Mesodermal cell (in vitro differentiated cells): ENCODE results near the gene TMEM258.

Source experiments
- H3K27ac ChIP-seq: 2 replicates; pipeline ENCODE4 v1.7.0; 2013; ENCODE audit warnings: mild to moderate bottlenecking, low read depth, low read length, moderate library complexity; ENCODE audit not compliant: severe bottlenecking
- H3K36me3 ChIP-seq: 2 replicates; pipeline ENCODE4 v1.7.1; 2013; ENCODE audit warnings: mild to moderate bottlenecking, low read length, moderate library complexity; ENCODE audit not compliant: control insufficient read depth, insufficient read depth
- H3K4me1 ChIP-seq: one replicate; pipeline ENCODE4 v1.7.1; 2013; ENCODE audit warnings: mild to moderate bottlenecking, low read length; ENCODE audit not compliant: insufficient read depth, control insufficient read depth, poor library complexity, severe bottlenecking
- H3K4me3 ChIP-seq: 2 replicates; pipeline ENCODE4 v1.7.0; 2013; ENCODE audit warnings: low read length, control low read depth, mild to moderate bottlenecking; ENCODE audit not compliant: insufficient read depth, poor library complexity, severe bottlenecking; ENCODE audit errors: extremely low read depth
- H3K9me3 ChIP-seq: 2 replicates; pipeline ENCODE4 v1.7.1; 2013; ENCODE audit warnings: mild to moderate bottlenecking, low read length, moderate library complexity; ENCODE audit not compliant: control insufficient read depth
- WGBS, 2 experiments: methylation state at CpG; one replicate each; pipeline ENCODE4 v1.1.5; 2013; ENCODE audit warnings: missing lambda C conversion rate in 2 of 2; ENCODE audit not compliant: insufficient coverage in 2 of 2; 5-methylcytosine and 5-hydroxymethylcytosine counted together

TMEM258 gene

DNA sequence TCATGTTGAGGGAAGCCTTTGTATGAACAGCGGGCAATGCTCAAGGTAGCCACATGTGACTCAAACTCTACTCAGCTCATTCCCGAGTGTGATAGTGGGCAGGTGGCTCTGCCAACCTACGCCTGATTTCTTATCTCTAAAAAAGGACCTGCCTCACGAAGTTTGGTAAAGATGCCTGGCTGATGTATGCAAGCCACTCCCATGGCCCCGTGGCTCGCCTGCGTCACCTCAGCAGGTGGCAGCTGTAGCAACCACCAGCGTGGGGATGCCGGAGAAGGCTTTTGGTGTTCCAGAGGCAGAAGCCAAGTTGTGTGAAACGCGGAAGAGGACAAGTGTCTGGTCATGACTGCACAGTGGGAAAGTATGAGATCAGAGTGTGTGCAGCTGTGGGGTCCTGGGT lies 41.1 kb upstream of the TMEM258 start:
- H3K4me1 ChIP-seq = peaks cover 49% of the 10 kb centered on the region

DNA sequence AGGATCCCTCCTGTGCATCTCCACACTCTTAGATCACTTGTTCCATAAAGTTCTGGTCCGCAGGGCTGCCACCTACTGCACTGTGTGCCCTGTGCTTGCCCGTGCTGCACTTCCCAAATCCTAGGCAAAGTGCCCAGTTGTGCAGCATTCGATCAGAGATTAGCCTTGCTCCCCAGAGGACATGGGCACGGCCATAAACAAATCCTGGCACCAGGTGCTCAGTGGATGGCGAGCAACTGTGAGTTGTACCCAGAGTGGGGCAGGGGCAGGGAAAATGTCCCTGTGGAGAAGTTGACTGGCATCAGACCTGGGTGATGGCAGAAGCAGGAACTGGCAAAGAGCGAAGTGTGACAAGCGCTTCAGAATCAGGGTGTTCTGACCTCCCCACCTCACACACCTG lies 40.4 kb upstream of the TMEM258 start:
- WGBS, 2 experiments = 87 to 88% methylated on average over 5 to 7 of the region's 7 CpGs
- Histone ChIP-seq H3K27ac (peak overlapping the region; percentile 57), H3K9me3 (no peaks in the 10 kb centered on the region), H3K4me1 (peaks cover 49% of the 10 kb centered on the region), H3K4me3 (peak overlapping the region; percentile 5), H3K36me3 (peaks cover 70% of the 10 kb centered on the region)

More for the DNA sequence above, 41.1 kb upstream of the TMEM258 start:
- H3K4me3 ChIP-seq = no peak overlapping the region
- WGBS, 2 experiments = 73 to 85% methylated on average over 10 to 11 of the region's 11 CpGs
- no peaks in the 10 kb centered on the region for H3K9me3 ChIP-seq
- peaks cover 77% of the 10 kb centered on the region for H3K36me3 ChIP-seq
- H3K27ac ChIP-seq = peak overlapping the region; percentile 90

DNA sequence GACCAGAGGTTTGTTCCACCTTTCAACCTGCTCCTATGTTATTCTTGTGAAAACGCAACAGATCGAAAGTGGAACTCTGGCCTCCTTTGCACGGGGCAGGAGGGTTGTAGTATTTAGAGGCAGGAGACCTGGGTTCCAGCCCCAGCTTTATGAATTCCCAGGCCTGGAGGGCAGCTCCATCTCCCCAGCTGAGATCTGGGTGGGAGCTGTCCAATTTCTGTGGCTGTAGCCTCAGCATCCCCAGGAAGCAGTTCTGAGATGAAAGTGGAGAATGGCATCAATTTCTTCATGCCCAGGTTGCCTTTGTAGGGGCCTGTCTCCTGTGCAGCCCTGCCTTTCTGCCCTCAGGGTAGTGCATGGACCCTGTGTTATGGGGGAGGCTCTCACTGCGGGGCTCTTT lies 39.8 kb upstream of the TMEM258 start:
- Histone ChIP-seq H3K9me3 (no peaks in the 10 kb centered on the region), H3K4me1 (peaks cover 49% of the 10 kb centered on the region), H3K4me3 (peak overlapping the region; percentile 1), H3K36me3 (peaks cover 65% of the 10 kb centered on the region), H3K27ac (peak overlapping the region; percentile 57)
- WGBS, 2 experiments = 100% methylated on average over 1 to 4 of the region's 4 CpGs

DNA sequence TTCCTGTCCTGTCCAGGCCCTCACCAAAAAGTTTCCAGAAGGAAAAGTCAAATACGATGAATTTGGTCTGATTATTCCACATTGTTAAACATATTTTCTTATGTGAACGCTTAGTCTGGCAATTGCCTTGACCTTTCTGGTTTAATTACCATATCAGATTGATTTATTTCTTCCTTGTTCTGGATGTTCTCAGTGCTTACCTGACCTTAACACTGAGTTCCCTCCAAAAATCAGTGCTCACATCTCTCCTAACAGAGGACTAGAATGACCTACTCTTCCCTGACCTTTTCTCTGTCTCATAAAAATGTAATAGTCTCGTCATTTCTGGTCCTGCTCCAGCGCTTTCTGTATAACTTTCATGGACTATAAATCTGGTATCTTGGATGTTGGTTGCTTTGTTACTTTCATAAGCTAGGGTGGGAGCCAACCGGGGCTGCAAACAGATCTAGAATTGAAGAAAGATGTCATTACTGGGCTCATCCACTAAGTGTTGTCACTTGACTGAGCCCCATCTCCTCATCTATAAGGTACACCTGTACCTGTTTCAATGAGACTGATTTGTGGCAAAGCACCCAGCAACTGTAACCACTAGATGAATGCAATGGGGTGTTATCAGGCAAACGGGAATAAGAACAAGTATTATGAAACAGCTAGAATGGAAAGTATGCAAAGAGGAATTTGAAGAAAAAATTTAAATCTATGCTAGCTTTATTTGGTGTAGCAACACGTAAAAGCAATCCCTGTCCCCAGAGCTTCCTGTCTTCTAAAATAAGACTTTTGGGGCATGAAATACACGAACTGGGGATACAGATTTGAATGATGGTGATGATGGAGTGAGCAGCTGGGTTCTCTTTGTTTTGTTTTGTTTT lies 38.1 kb upstream of the TMEM258 start:
- Histone ChIP-seq H3K36me3 (peaks cover 56% of the 10 kb centered on the region), H3K9me3 (no peaks in the 10 kb centered on the region), H3K4me1 (peaks cover 56% of the 10 kb centered on the region), H3K4me3 (peak overlapping the region; percentile 97), H3K27ac (peak overlapping the region; percentile 36)
- WGBS, 2 experiments = 66 to 68% methylated on average over 3 to 4 of the region's 8 CpGs

DNA sequence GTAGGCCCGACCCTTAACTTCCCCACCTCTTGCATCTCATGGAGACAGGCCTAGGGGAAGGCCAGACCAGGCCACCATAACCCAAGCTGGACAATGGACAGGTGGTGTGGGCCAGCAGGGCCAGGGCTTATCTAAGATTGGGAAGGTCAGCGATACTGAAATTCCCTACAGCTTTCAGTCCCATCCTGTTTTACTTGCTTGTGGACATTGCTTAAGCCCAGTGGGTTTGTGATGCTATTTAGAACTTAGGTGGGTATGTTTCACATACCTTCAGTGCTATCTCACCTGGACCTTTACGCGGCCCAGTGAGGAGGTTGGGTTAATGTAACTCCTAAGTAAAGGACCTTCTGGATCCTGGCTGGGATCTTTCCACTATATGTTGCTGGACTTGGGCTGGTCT lies 37.4 kb upstream of the TMEM258 start:
- peaks cover 56% of the 10 kb centered on the region for H3K36me3 ChIP-seq
- H3K27ac ChIP-seq = peak overlapping the region; percentile 92
- H3K4me3 ChIP-seq = peak overlapping the region; percentile 97
- no CpG with 5 or more reads among the region's 4 CpGs for WGBS, 2 experiments
- no peaks in the 10 kb centered on the region for H3K9me3 ChIP-seq
- peaks cover 50% of the 10 kb centered on the region for H3K4me1 ChIP-seq

DNA sequence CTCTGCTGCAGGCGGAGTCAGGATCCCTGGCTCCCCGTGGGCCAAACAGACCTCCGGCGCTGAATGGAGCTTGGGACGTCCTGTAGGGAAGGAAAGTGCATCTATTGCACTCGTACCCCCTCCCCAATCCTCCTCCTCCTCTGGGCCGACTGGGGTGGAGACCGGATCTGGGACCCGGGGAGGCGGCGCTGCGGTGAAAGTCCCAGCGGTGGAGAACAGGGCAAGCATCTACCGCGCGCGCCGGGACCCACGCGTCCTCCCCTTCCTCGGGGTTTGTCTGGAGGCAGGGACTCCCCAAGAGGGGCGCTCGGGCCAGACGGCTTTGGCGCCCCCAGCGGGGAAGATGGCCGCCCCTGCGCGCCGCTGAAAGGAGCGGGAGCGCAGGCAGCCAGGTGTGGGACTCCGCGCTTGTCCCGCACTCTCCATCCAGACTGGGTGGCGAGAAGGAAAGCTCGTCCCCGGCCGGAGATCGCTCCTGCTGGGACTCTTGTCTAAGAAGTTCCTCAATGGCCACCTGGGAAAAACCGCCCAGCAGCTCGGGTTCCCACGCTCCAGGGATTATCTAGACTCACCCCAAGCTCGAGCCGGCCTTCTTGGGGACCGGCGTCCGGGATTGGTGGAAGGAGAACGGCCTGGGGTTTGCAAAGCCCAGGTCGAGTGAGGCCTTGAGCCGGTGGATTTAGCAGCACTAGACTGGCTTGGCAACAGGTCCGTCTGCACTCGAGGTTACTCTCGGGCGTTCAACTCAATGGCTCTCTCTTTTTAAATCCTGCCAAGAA lies 36.4 kb upstream of the TMEM258 start:
- H3K4me1 ChIP-seq = peaks cover 42% of the 10 kb centered on the region
- peak overlapping the region; percentile 97 for H3K4me3 ChIP-seq
- WGBS, 2 experiments = 1% methylated on average over 28 to 47 of the region's 55 CpGs
- peaks cover 52% of the 10 kb centered on the region for H3K36me3 ChIP-seq
- peak overlapping the region; percentile 92 for H3K27ac ChIP-seq
- no peaks in the 10 kb centered on the region for H3K9me3 ChIP-seq

DNA sequence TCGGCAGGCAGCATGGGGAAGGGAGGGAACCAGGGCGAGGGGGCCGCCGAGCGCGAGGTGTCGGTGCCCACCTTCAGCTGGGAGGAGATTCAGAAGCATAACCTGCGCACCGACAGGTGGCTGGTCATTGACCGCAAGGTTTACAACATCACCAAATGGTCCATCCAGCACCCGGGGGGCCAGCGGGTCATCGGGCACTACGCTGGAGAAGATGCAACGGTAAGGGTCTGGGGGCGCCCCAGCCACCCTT lies 35.9 kb upstream of the TMEM258 start:
- H3K27ac ChIP-seq = peak overlapping the region; percentile 92
- no peaks in the 10 kb centered on the region for H3K9me3 ChIP-seq
- H3K4me1 ChIP-seq = peaks cover 37% of the 10 kb centered on the region
- 0% methylated on average over 15 to 16 of the region's 16 CpGs for WGBS, 2 experiments
- peaks cover 50% of the 10 kb centered on the region for H3K36me3 ChIP-seq
- peak overlapping the region; percentile 97 for H3K4me3 ChIP-seq

DNA sequence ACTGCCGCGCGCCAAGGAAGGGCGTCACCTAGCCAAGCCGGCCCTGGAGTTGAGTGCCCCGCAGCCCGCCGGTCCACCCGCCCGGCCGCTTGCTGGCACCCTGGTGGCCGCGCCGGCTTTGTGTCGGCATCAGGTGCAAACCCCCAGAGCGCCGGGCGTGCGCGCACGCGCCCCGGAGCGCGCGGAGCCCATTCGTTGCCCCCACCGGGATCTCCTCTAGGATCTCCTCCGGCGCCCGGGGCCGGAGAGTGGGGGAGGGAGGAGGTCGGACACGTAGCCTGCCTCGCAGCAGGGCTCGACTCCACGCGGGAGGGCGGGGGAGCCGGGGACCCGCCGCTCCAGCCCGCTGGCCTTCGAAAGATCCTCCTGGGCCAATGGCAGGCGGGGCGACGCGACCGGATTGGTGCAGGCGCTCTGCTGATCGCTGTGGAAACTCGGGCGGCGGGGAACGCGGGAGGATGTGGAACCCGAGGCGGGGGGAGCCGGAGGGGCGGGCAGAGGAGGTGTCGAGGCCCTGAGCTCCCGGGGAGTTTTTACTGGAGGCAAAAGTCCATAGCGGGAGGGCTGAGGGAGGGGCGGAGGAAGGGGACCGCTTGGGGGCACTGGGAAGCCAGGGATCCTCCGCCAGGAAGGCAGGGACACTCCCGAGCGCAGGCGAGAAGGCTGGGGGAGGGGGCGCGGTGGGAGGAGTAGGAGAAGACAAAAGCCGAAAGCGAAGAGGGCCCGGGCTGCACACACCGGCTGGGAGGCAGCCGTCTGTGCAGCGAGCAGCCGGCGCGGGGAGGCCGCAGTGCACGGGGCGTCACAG lies 35.4 kb upstream of the TMEM258 start, which contains the start of gene FADS2:
Gene FADS2 (plus strand): TSS at position 730 of the 808 bp plus-strand sequence. CDS start 91 bp downstream, outside the sequence.
- peaks cover 32% of the 10 kb centered on the region for H3K4me1 ChIP-seq
- H3K9me3 ChIP-seq = no peaks in the 10 kb centered on the region
- H3K4me3 ChIP-seq = peak within 1 kb of the TSS; percentile 97
- H3K27ac ChIP-seq = peak within 1 kb of the TSS; percentile 92
- 0 to 1% methylated on average over 55 to 56 of the region's 83 CpGs for WGBS, 2 experiments
- H3K36me3 ChIP-seq = peaks cover 50% of the 10 kb centered on the region

DNA sequence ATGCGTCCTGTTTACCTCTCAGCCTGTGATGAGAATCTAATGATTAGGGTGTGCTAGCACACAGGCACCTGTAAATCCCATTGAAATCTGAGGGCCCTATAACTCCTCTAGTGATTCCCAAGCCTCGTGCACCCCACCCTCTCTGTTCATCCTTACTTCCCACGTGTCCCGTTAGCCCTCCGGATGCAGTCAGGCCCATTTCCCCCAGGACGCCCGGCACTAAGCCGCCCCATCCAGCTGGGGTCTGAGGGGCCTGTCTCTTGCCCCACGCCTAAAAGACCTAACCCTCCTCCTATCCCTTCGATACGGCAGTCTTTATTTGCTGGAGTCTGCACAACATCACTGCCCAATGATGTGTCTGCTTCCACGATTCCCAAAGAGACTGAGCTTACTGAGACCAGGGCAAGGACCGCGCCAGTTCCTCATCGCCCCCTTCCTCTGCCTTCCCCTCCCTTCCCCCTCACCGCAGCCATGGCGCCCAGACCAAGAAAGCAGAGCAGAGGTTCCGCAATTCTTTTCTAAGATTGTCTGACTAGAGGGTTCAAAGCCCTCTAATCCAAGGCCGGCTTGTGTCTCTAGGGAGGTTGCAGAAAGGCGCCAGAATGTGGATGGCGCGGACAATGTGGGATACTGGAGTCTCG lies 34.7 kb upstream of the TMEM258 start:
- 10 to 11% methylated on average over 9 to 17 of the region's 23 CpGs for WGBS, 2 experiments
- H3K4me1 ChIP-seq = peaks cover 26% of the 10 kb centered on the region
- H3K9me3 ChIP-seq = no peaks in the 10 kb centered on the region
- H3K27ac ChIP-seq = peak overlapping the region; percentile 92
- H3K36me3 ChIP-seq = peaks cover 48% of the 10 kb centered on the region
- peak overlapping the region; percentile 97 for H3K4me3 ChIP-seq

DNA sequence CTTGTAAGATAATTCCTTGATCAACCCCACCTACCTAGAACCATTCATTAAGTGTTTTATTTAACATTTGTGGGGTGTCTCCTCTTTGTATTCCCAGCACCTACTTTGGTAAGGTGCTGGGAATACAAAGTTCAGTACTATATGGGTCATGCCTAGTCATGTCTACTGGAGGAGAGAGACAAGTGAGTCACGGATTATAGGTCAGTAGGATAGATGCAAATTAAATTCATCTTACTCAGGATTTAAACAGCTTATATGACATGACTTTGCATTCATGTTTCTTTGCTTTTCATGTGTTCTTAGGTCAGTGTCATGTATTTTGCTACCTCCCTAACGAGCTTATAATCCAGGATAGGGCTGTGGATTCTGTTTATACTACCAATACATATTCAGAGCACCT lies 27.8 kb upstream of the TMEM258 start:
- Histone ChIP-seq H3K36me3 (peaks cover 23% of the 10 kb centered on the region), H3K9me3 (no peaks in the 10 kb centered on the region), H3K27ac (no peak overlapping the region), H3K4me3 (no peak overlapping the region), H3K4me1 (peaks cover 17% of the 10 kb centered on the region)
- WGBS, 2 experiments = no CpG with 5 or more reads among the region's 2 CpGs
